Prostate gland (tissue), 2 donors: ENCODE data around the gene DDX54.
"Not testable (repeated sequence)": the region's sequence is repeated elsewhere in the genome, so short reads cannot be mapped to it uniquely, and the experiment has no call there.

Experiments used
- POLR2AphosphoS5 ChIP-seq: sonication (generic); formaldehyde crosslinking; IDR thresholded peaks from one replicate; pipeline ENCODE4 v1.6.1; 2017; ENCODE audit warnings: antibody characterized with exemption
- TF ChIP-seq, protein P1 (sequence below), 4 experiments: fragments of 200-600 bp in 2 of 4; fragments of 450-650 bp in 2 of 4; sonication (generic) in 2 of 4; IDR thresholded peaks; 1 replicate in 3 of 4; 2 replicates in 1 of 4; pipeline ENCODE4 v1.5.1; 2016 to 2019; ENCODE audit warnings: antibody characterized with exemption in 4 of 4, mild to moderate bottlenecking in 2 of 4, moderate library complexity in 2 of 4

DNA sequence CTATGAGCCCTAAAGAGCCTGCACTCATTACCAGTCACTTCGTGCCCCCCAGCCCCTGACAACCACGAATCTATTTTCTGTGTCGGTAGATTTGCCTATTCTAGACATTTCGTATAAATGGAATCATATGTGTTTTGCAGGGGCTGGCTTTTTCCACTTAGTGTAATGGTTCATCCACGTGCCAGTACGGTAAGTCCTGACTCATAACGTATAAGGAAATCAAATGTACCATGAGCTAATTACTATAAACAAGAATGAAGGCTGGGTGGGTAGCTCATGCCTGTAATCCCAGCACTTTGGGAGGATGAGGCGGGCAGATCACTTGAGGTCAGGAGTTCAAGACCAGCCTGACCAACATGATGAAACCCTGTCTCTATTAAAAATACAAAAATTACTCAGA, 67.6 kb downstream of the DDX54 start:
- TF ChIP-seq POLR2AphosphoS5 = not testable (repeated sequence)
- TF ChIP-seq, protein P1, sequence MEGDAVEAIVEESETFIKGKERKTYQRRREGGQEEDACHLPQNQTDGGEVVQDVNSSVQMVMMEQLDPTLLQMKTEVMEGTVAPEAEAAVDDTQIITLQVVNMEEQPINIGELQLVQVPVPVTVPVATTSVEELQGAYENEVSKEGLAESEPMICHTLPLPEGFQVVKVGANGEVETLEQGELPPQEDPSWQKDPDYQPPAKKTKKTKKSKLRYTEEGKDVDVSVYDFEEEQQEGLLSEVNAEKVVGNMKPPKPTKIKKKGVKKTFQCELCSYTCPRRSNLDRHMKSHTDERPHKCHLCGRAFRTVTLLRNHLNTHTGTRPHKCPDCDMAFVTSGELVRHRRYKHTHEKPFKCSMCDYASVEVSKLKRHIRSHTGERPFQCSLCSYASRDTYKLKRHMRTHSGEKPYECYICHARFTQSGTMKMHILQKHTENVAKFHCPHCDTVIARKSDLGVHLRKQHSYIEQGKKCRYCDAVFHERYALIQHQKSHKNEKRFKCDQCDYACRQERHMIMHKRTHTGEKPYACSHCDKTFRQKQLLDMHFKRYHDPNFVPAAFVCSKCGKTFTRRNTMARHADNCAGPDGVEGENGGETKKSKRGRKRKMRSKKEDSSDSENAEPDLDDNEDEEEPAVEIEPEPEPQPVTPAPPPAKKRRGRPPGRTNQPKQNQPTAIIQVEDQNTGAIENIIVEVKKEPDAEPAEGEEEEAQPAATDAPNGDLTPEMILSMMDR (IDR thresholded peaks at IDR 0.05) = not testable (repeated sequence)
